ENCODE measurements around the gene ST7L.

ST7L gene

DNA sequence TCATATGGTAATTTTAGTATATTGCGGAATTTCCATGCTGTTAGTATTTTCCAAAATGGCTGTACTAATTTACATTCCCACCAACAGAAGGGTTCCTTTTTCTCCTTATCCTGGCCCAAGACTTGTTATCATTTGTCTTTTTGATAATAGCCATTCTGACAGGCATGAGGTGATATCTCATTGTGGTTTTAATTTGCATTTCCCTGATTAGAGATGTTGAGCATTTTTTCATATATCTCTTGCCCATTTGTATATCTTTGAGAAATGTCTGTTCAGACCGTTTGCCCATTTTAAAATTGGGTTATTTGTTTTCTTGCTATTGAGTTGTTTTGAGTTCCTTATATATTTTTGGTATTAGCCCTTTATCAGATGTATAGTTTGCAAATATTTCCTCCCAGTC lies 14.7 kb upstream of the ST7L start:
- H4K20me1 ChIP-seq (ENCODE audit: insufficient read depth, low read length) = peaks cover 92% of the 10 kb centered on the region
- TF ChIP-seq EZH2phosphoT487 (IDR thresholded peaks at IDR 0.05; ENCODE audit: low read depth) = no peak
- TF ChIP-seq, protein P1, sequence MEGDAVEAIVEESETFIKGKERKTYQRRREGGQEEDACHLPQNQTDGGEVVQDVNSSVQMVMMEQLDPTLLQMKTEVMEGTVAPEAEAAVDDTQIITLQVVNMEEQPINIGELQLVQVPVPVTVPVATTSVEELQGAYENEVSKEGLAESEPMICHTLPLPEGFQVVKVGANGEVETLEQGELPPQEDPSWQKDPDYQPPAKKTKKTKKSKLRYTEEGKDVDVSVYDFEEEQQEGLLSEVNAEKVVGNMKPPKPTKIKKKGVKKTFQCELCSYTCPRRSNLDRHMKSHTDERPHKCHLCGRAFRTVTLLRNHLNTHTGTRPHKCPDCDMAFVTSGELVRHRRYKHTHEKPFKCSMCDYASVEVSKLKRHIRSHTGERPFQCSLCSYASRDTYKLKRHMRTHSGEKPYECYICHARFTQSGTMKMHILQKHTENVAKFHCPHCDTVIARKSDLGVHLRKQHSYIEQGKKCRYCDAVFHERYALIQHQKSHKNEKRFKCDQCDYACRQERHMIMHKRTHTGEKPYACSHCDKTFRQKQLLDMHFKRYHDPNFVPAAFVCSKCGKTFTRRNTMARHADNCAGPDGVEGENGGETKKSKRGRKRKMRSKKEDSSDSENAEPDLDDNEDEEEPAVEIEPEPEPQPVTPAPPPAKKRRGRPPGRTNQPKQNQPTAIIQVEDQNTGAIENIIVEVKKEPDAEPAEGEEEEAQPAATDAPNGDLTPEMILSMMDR (IDR thresholded peaks at IDR 0.05; ENCODE audit: low read depth, low read length) = no peak
- H3K4me2 ChIP-seq (ENCODE audit: low read length) = no peak overlapping the region

DNA sequence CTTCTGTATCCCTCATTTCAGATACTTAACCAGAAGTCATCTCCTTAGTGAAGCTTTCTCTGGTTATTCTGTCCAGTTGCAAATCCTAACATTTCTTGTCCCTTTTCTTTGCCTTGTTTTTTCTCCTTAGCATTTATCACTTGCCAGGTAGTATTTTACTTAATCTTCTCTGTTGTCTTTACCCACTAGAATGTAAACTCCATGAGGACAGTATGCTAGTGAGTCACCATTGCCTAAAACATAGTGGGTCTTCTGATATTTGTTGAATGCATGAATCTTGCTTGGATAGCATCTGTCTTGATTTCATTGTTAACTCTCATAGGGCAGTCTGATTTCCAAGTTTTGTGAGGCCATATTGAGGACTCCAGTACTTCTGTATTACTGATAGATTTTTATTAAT lies 10.3 kb upstream of the ST7L start:
- Histone ChIP-seq H3K9me3 (ENCODE audit: insufficient read depth, low read length) (no peaks in the 10 kb centered on the region), H3K27me3 (ENCODE audit: low read depth, low read length) (no peaks in the 10 kb centered on the region), H2AFZ (ENCODE audit: low read depth, low read length) (no peak overlapping the region), H3K4me3 (ENCODE audit: low read length) (no peak overlapping the region), H3K36me3 (replicated peaks; ENCODE audit: low read depth, low read length) (peaks cover 35% of the 10 kb centered on the region), H3K9ac (ENCODE audit: low read length) (no peak overlapping the region), H3K4me1 (ENCODE audit: low read length) (peaks cover 16% of the 10 kb centered on the region), H3K27ac (ENCODE audit: low read length) (no peak overlapping the region), H3K79me2 (ENCODE audit: low read length) (peaks cover 100% of the 10 kb centered on the region), H4K20me1 (ENCODE audit: insufficient read depth, low read length) (peaks cover 95% of the 10 kb centered on the region), H3K4me2 (ENCODE audit: low read length) (no peak overlapping the region)
- no peak for TF ChIP-seq EZH2phosphoT487 (IDR thresholded peaks at IDR 0.05; ENCODE audit: low read depth)
- TF ChIP-seq, protein P1 (IDR thresholded peaks at IDR 0.05; ENCODE audit: low read depth, low read length) = no peak

More for the DNA sequence above, 14.7 kb upstream of the ST7L start:
- no peak overlapping the region for H3K9ac ChIP-seq (ENCODE audit: low read length)
- no peaks in the 10 kb centered on the region for H3K9me3 ChIP-seq (ENCODE audit: insufficient read depth, low read length)
- H3K36me3 ChIP-seq (replicated peaks; ENCODE audit: low read depth, low read length) = peaks cover 29% of the 10 kb centered on the region
- H3K27ac ChIP-seq (ENCODE audit: low read length) = no peak overlapping the region
- H3K79me2 ChIP-seq (ENCODE audit: low read length) = peaks cover 100% of the 10 kb centered on the region
- peaks cover 38% of the 10 kb centered on the region for H3K4me1 ChIP-seq (ENCODE audit: low read length)
- H3K27me3 ChIP-seq (ENCODE audit: low read depth, low read length) = no peaks in the 10 kb centered on the region
- no peak overlapping the region for H2AFZ ChIP-seq (ENCODE audit: low read depth, low read length)
- no peak overlapping the region for H3K4me3 ChIP-seq (ENCODE audit: low read length)

DNA sequence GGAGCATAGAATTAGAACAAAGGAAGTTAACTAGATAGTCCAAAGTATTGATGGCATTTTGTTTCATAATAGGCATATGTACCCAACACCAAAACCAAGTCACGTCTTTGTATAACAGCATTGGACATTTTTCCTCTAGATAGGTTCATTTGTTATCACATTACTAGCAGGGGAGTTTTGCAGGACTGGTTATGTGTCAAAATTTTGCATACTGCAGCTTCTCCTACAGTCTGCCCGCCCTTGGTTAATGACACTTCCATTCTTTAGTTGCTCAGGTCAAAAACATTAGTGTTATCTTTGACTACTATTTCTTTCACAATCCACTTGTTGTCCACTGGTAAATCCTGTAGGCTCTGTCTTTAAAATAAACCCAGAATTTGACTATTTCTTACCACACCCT lies 9.6 kb upstream of the ST7L start:
- H4K20me1 ChIP-seq (ENCODE audit: insufficient read depth, low read length) = peaks cover 91% of the 10 kb centered on the region
- H3K4me1 ChIP-seq (ENCODE audit: low read length) = peaks cover 10% of the 10 kb centered on the region
- no peak overlapping the region for H3K4me3 ChIP-seq (ENCODE audit: low read length)
- H3K4me2 ChIP-seq (ENCODE audit: low read length) = no peak overlapping the region
- no peak overlapping the region for H2AFZ ChIP-seq (ENCODE audit: low read depth, low read length)
- H3K27ac ChIP-seq (ENCODE audit: low read length) = no peak overlapping the region
- no peaks in the 10 kb centered on the region for H3K27me3 ChIP-seq (ENCODE audit: low read depth, low read length)
- peaks cover 31% of the 10 kb centered on the region for H3K36me3 ChIP-seq (replicated peaks; ENCODE audit: low read depth, low read length)
- peaks cover 100% of the 10 kb centered on the region for H3K79me2 ChIP-seq (ENCODE audit: low read length)
- no peaks in the 10 kb centered on the region for H3K9me3 ChIP-seq (ENCODE audit: insufficient read depth, low read length)
- TF ChIP-seq, protein P1 (IDR thresholded peaks at IDR 0.05; ENCODE audit: low read depth, low read length) = no peak
- TF ChIP-seq EZH2phosphoT487 (IDR thresholded peaks at IDR 0.05; ENCODE audit: low read depth) = no peak
- H3K9ac ChIP-seq (ENCODE audit: low read length) = no peak overlapping the region

DNA sequence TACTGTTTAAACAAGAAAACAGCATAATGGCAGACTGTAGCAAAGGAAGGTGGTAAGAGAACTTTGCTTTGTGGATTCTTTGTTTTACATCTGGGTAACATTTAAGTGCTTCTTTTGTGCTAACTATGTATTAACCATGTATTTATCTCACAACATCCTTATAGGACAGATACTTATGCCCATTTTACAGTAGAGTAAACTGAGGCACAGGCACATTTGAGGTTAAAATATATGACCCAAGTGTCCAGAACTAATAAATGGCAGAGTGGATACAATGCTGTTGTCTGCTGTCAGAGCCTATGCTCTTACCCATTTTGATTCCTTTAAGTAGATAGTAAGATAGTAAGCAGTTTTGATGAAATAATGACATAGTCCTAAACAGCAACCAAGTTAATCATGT lies 7.9 kb upstream of the ST7L start:
- H4K20me1 ChIP-seq (ENCODE audit: insufficient read depth, low read length) = peaks cover 86% of the 10 kb centered on the region
- H3K9me3 ChIP-seq (ENCODE audit: insufficient read depth, low read length) = no peaks in the 10 kb centered on the region
- no peak overlapping the region for H2AFZ ChIP-seq (ENCODE audit: low read depth, low read length)
- H3K36me3 ChIP-seq (replicated peaks; ENCODE audit: low read depth, low read length) = peaks cover 25% of the 10 kb centered on the region
- H3K9ac ChIP-seq (ENCODE audit: low read length) = no peak overlapping the region
- peaks cover 100% of the 10 kb centered on the region for H3K79me2 ChIP-seq (ENCODE audit: low read length)
- H3K4me2 ChIP-seq (ENCODE audit: low read length) = no peak overlapping the region
- peaks cover 23% of the 10 kb centered on the region for H3K4me1 ChIP-seq (ENCODE audit: low read length)
- H3K27ac ChIP-seq (ENCODE audit: low read length) = no peak overlapping the region
- H3K27me3 ChIP-seq (ENCODE audit: low read depth, low read length) = no peaks in the 10 kb centered on the region
- TF ChIP-seq, protein P1 (IDR thresholded peaks at IDR 0.05; ENCODE audit: low read depth, low read length) = no peak
- no peak for TF ChIP-seq EZH2phosphoT487 (IDR thresholded peaks at IDR 0.05; ENCODE audit: low read depth)
- no peak overlapping the region for H3K4me3 ChIP-seq (ENCODE audit: low read length)
